Chondrocyte (in vitro differentiated cells): ENCODE measurements around the gene TMEM106A. TPM values are rescaled to one million over a fixed set of nuclear protein-coding genes. Genes with fewer than 3 reads are reported as not detected.
A peak's percentile ranks its signal among the peaks of the same experiment; 100 is the strongest.
"Not testable (repeated sequence)": the region's sequence is repeated elsewhere in the genome, so short reads cannot be mapped to it uniquely, and the experiment has no call there.

Experiments used
- DNase-seq: peaks from one replicate; pipeline ENCODE4 v3.0.0; 2021; ENCODE audit warnings: mixed read lengths, low spot score
- H3K27ac Mint-ChIP-seq: one replicate; pipeline ENCODE4 v1.8.0; 2021; ENCODE audit warnings: mild to moderate bottlenecking, moderate library complexity, mixed read lengths; ENCODE audit not compliant: unreplicated experiment
- H3K27me3 Mint-ChIP-seq: 2 replicates; pipeline ENCODE4 v1.8.0; 2021; ENCODE audit warnings: low read depth, mixed read lengths
- H3K36me3 Mint-ChIP-seq: 2 replicates; pipeline ENCODE4 v1.8.0; 2021; ENCODE audit warnings: low read depth, mixed read lengths
- H3K4me1 Mint-ChIP-seq: 2 replicates; pipeline ENCODE4 v1.8.0; 2021; ENCODE audit warnings: low read depth, mild to moderate bottlenecking, mixed read lengths
- H3K4me3 Mint-ChIP-seq: one replicate; pipeline ENCODE4 v1.8.0; 2021; ENCODE audit warnings: mild to moderate bottlenecking, moderate library complexity, mixed read lengths; ENCODE audit not compliant: unreplicated experiment
- H3K9me3 Mint-ChIP-seq: 2 replicates; pipeline ENCODE4 v1.8.0; 2021; ENCODE audit warnings: low read depth, mixed read lengths
- total RNA-seq: library from RNA; stranded (reverse); gene quantifications from 3 replicates; pipeline ENCODE4 v1.2.1, GENCODE V29; 2021
- TF ChIP-seq, protein P1 (sequence below): fragments of 200-600 bp; sonication (generic); IDR thresholded peaks from 2 replicates; pipeline ENCODE4 v1.5.0; 2021; ENCODE audit warnings: antibody characterized with exemption, mild to moderate bottlenecking, moderate library complexity

The TMEM106A gene
- total RNA-seq, 1 donor from 2014 or later, result 16.4 TPM

DNA sequence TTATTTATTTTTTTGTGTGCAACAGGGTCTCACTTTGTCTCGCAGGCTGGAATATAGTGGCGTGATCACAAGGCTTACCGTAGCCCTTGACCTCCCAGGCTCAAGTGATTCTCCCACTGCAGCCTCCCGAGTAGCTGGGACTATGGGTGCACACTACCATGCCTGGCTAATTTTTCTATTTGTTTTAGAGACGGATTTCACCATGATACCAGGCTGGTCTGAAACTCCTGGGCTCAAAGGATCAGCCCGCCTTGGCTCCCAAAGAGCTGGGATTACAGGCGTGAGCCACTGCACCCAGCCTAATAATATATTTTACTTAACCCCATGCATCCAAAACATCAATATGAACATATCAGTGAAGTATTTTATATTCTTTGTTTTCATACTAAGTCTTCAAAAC is 14.7 kb downstream of the TMEM106A start:
- peaks cover 2% of the 10 kb centered on the region for H3K36me3 Mint-ChIP-seq
- peak; percentile 7 for DNase-seq
- H3K4me3 Mint-ChIP-seq, result no peak overlapping the region
- no peaks in the 10 kb centered on the region for H3K9me3 Mint-ChIP-seq
- no peaks in the 10 kb centered on the region for H3K27me3 Mint-ChIP-seq
- no peak overlapping the region for H3K27ac Mint-ChIP-seq
- no peaks in the 10 kb centered on the region for H3K4me1 Mint-ChIP-seq
- TF ChIP-seq, protein P1, sequence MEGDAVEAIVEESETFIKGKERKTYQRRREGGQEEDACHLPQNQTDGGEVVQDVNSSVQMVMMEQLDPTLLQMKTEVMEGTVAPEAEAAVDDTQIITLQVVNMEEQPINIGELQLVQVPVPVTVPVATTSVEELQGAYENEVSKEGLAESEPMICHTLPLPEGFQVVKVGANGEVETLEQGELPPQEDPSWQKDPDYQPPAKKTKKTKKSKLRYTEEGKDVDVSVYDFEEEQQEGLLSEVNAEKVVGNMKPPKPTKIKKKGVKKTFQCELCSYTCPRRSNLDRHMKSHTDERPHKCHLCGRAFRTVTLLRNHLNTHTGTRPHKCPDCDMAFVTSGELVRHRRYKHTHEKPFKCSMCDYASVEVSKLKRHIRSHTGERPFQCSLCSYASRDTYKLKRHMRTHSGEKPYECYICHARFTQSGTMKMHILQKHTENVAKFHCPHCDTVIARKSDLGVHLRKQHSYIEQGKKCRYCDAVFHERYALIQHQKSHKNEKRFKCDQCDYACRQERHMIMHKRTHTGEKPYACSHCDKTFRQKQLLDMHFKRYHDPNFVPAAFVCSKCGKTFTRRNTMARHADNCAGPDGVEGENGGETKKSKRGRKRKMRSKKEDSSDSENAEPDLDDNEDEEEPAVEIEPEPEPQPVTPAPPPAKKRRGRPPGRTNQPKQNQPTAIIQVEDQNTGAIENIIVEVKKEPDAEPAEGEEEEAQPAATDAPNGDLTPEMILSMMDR, result no peak

DNA sequence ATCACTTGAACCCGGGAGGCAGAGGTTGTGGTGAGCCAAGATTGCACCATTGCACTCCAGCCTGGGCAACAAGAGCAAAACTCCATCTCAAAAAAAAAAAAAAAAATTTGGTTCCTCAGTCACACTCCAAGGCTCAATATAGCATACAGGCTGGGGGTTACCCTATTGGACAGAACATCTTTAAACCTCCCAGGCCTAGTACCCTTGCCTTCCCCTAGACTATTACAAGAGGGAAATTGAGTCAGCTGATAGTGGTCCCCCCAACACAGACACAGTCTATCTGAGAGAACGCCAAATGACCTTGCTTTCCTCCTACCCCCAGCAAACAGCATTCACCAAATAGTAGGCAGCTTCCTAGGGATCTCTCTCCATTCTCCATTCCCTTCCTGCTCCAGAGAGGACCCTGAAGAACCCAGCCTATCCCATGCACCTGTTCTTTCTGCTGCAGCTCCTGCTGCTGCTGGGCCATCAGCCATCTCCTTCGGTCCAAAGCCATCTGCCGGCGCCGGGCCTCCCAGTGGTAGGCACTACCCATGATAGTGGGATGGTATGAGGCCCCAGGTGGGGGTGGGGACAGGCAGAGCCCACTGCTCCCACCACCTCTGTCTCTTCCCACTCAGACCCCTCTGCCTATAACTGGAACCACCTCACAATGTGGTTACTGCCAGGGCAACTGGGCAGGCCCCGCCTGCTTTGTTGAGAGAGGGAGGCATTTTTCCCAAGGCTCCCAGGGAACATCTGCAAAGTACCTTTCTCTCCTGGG is 16.5 kb downstream of the TMEM106A start, which contains the start of gene CCDC200:
Gene CCDC200 (minus strand): TSS at position 604 of the 763 bp plus-strand sequence. CDS start 69 bp downstream, at position 535.
- not testable (repeated sequence) for H3K27me3 Mint-ChIP-seq

DNA sequence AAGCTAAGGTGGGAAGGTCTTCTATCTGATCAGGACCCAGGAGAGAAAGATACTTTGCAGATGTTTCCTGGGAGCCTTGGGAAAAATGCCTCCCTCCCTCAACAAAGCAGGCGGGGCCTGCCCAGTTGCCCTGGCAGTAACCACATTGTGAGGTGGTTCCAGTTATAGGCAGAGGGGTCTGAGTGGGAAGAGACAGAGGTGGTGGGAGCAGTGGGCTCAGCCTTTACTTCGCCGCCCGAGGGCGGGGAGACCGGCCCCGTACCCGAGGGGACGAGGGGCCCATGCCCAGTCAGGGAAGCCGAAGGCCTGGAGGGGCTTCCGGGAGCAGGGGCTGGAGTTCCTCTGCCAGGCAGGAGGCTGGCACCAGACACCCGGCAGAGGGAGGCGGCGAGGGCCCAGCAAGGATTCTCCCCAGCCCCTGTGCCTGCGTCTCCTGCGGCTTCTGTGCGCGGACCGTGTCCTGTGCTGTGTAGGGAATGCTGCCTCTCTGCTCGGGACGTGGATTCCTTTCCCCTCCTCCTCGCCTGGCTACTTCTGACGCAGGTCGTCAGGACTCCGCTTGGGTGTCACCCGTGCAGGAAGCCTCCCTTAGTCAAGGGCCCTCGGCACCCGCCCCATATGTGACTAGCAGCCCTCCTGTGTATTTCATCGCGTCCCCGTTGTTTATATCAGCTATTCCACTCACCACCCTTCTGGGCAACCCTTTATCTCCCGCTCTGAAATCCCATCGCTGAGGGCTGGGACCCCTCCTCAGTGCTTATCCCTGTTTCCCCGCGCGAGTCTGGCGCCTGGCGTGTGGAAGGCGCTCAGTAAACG is 19.7 kb downstream of the TMEM106A start:
- H3K4me1 Mint-ChIP-seq, H3K27ac Mint-ChIP-seq, H3K4me3 Mint-ChIP-seq, H3K36me3 Mint-ChIP-seq, H3K9me3 Mint-ChIP-seq, H3K27me3 Mint-ChIP-seq: not testable (repeated sequence)
- DNase-seq, result peak; percentile 33

More for the DNA sequence above, 16.5 kb downstream of the TMEM106A start, which contains the start of gene CCDC200:
- H3K4me3 Mint-ChIP-seq, H3K4me1 Mint-ChIP-seq, DNase-seq, H3K27ac Mint-ChIP-seq, H3K9me3 Mint-ChIP-seq, H3K36me3 Mint-ChIP-seq: not testable (repeated sequence)

DNA sequence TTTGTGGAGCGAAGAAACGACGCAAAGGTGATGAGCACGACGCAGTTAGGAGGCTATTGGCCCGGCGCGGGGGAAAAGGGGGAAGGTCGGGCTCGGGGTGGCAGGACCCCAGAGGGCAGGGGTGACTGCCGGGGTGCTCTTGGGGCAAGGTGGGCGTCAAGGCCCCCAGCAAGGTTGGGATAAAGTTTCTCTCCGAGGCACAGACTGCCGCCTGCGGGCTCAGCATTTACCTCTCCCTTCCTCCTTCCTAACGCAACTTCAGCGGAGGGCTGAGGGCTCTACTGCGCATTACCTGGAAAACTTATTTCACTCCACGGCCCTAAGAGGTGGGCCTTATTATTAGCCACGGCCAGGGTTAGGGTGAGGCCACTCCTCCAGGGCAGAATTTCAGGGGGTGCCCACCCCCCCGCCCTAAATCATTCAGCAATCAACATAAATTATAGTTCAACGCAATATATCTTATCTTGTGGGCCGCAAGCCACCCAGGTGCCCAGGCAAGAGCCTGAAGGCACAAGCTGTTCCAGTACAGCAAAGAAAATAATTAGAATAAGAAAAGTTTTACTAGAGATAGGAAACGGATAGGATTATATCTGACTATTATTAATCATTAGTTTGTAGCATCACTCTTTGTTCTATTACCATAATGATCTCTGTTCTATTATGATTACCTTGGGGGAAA is 20.5 kb downstream of the TMEM106A start:
- H3K4me3 Mint-ChIP-seq, H3K36me3 Mint-ChIP-seq, H3K4me1 Mint-ChIP-seq, H3K9me3 Mint-ChIP-seq, H3K27ac Mint-ChIP-seq, H3K27me3 Mint-ChIP-seq: not testable (repeated sequence)
- peak; percentile 100 for DNase-seq

DNA sequence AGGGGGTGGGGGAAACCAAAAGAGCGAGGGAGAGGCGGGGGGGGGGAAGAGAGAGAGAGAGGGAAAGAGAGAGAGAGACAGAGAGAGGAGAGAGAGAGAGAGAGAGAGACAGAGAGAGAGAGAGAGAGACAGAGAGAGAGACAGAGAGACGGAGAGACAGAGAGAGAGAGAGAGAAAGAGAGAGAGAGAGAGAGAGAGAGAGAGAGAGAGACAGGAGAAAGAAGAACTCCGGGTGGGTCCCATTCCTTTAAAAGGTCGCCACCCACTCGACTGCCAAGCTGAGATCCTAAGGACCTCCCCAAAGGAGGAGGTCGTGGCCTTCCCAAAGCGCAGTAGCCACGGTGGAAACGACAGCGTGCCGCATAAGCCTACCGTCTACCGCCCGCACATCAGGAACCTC is 21.6 kb downstream of the TMEM106A start:
- not testable (repeated sequence) for H3K9me3 Mint-ChIP-seq, H3K27me3 Mint-ChIP-seq, H3K4me1 Mint-ChIP-seq, H3K27ac Mint-ChIP-seq, H3K4me3 Mint-ChIP-seq, DNase-seq, H3K36me3 Mint-ChIP-seq

DNA sequence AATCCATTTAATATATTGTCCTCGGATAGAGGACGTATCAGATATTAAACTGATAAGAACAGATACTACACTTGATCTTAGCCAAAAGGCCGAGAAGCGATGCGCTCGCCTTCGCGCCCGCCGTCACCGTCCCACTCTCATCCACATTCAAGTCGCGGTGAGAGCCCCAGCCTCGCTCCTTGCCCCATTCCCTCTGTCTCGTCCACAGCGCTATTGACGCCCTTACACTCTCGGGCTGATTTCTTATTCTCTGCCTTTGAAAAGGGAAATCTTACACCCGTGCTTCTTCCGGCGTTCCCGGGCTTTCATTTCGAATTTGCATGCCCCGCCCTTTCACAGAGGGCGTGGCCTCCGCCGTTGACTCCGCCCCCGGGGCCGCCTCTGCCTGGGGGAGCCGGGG is 22.2 kb downstream of the TMEM106A start, which contains the start of gene RNU2-1:
Gene RNU2-1 (minus strand): TSS at position 101 of the 400 bp plus-strand sequence.
- H3K4me1 Mint-ChIP-seq, H3K27me3 Mint-ChIP-seq, H3K4me3 Mint-ChIP-seq, H3K27ac Mint-ChIP-seq, DNase-seq, H3K9me3 Mint-ChIP-seq, H3K36me3 Mint-ChIP-seq: not testable (repeated sequence)

DNA sequence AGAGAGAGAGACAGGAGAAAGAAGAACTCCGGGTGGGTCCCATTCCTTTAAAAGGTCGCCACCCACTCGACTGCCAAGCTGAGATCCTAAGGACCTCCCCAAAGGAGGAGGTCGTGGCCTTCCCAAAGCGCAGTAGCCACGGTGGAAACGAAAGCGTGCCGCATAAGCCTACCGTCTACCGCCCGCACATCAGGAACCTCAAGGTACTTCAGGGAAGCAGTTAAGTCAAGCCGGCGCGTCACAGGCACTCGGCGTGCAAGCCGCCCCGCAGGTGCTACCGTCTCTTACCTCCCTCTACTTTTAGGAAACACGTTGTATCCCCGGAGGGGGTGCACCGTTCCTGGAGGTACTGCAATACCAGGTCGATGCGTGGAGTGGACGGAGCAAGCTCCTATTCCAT is 27.9 kb downstream of the TMEM106A start:
- not testable (repeated sequence) for H3K36me3 Mint-ChIP-seq, H3K4me1 Mint-ChIP-seq, H3K27me3 Mint-ChIP-seq, DNase-seq, H3K9me3 Mint-ChIP-seq, H3K4me3 Mint-ChIP-seq, H3K27ac Mint-ChIP-seq

DNA sequence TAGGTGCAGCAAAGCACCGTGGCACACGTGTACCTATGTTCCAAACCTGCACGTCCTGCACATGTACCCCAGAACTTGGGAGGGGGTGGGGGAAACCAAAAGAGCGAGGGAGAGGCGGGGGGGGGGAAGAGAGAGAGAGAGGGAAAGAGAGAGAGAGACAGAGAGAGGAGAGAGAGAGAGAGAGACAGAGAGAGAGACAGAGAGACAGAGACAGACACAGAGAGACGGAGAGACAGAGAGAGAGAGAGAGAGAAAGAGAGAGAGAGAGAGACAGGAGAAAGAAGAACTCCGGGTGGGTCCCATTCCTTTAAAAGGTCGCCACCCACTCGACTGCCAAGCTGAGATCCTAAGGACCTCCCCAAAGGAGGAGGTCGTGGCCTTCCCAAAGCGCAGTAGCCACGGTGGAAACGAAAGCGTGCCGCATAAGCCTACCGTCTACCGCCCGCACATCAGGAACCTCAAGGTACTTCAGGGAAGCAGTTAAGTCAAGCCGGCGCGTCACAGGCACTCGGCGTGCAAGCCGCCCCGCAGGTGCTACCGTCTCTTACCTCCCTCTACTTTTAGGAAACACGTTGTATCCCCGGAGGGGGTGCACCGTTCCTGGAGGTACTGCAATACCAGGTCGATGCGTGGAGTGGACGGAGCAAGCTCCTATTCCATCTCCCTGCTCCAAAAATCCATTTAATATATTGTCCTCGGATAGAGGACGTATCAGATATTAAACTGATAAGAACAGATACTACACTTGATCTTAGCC is 29.1 kb downstream of the TMEM106A start:
- not testable (repeated sequence) for H3K9me3 Mint-ChIP-seq, H3K36me3 Mint-ChIP-seq, DNase-seq, H3K4me3 Mint-ChIP-seq, H3K4me1 Mint-ChIP-seq, H3K27me3 Mint-ChIP-seq, H3K27ac Mint-ChIP-seq

DNA sequence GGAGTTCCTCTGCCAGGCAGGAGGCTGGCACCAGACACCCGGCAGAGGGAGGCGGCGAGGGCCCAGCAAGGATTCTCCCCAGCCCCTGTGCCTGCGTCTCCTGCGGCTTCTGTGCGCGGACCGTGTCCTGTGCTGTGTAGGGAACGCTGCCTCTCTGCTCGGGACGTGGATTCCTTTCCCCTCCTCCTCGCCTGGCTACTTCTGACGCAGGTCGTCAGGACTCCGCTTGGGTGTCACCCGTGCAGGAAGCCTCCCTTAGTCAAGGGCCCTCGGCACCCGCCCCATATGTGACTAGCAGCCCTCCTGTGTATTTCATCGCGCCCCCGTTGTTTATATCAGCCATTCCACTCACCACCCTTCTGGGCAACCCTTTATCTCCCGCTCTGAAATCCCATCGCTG is 34.8 kb downstream of the TMEM106A start:
- not testable (repeated sequence) for H3K36me3 Mint-ChIP-seq, H3K9me3 Mint-ChIP-seq, H3K27me3 Mint-ChIP-seq, H3K4me3 Mint-ChIP-seq, H3K4me1 Mint-ChIP-seq, H3K27ac Mint-ChIP-seq
- peak; percentile 97 for DNase-seq
